ENCODE data around the gene DHX35. TPM values are rescaled to one million over a fixed set of nuclear protein-coding genes. Genes with fewer than 3 reads are reported as not detected.

The DHX35 gene
- total RNA-seq, 3 donors from 2014 or later (not counting 1 experiment from before 2014, with no cell fraction given): 8.8 to 11.4 (median 10.2) TPM

DNA sequence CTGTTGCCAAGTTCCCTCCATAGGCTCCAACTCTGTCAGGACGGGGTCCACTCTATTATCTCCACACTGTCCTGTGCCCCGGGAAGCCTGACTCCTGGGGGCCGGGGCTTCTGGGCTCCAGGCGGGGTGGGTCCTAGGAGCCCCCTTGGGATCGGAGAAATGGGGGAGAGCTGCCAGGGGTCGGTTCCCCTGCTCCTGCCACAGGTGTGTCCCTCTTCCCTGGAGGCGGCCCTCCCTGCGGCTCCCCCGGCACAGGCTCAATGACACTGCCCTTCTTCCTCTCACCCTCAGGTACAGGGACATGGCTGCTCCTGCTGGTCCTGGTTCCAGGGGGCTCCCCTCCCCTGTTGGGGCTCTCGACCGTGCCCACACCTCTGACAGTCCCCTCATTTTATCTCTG lies 110.0 kb downstream of the DHX35 start:
- TF ChIP-seq, protein P1, sequence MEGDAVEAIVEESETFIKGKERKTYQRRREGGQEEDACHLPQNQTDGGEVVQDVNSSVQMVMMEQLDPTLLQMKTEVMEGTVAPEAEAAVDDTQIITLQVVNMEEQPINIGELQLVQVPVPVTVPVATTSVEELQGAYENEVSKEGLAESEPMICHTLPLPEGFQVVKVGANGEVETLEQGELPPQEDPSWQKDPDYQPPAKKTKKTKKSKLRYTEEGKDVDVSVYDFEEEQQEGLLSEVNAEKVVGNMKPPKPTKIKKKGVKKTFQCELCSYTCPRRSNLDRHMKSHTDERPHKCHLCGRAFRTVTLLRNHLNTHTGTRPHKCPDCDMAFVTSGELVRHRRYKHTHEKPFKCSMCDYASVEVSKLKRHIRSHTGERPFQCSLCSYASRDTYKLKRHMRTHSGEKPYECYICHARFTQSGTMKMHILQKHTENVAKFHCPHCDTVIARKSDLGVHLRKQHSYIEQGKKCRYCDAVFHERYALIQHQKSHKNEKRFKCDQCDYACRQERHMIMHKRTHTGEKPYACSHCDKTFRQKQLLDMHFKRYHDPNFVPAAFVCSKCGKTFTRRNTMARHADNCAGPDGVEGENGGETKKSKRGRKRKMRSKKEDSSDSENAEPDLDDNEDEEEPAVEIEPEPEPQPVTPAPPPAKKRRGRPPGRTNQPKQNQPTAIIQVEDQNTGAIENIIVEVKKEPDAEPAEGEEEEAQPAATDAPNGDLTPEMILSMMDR (IDR thresholded peaks at IDR 0.05): no peak
- H3K27me3 Mint-ChIP-seq (ENCODE audit: low read depth in 2 of 2): peaks cover 6 to 41% of the 10 kb centered on the region in 2 donors
- intact Hi-C loops (cut with micrococcal nuclease): no loop called here
- no peaks in the 10 kb centered on the region for H3K4me1 ChIP-seq (ENCODE audit: control insufficient read depth, insufficient read depth, low read length)
- ATAC-seq (peak in 1 of 3 donors; percentile 15), DNase-seq (no peak)
- H3K27me3 ChIP-seq (ENCODE audit: control insufficient read depth, insufficient read depth, low read length): no peaks in the 10 kb centered on the region
- no peak overlapping the region for H3K27ac Mint-ChIP-seq
- peaks cover 4% of the 10 kb centered on the region for H3K9me3 ChIP-seq (ENCODE audit: control insufficient read depth, insufficient read depth, low read length)
- H3K36me3 Mint-ChIP-seq: no peaks in the 10 kb centered on the region
- H3K4me1 Mint-ChIP-seq: no peaks in the 10 kb centered on the region
- H3K27ac ChIP-seq (ENCODE audit: low read length): no peak overlapping the region
- 91% methylated on average over 9 of the region's 11 CpGs for WGBS (ENCODE audit: insufficient coverage)
- H3K4me3 Mint-ChIP-seq: no peak overlapping the region
- H3K36me3 ChIP-seq (ENCODE audit: control insufficient read depth, insufficient read depth, low read length): no peaks in the 10 kb centered on the region
- peaks cover 0 to 4% of the 10 kb centered on the region in 2 donors for H3K9me3 Mint-ChIP-seq
- H3K4me3 ChIP-seq (ENCODE audit: low read length): no peak overlapping the region

DNA sequence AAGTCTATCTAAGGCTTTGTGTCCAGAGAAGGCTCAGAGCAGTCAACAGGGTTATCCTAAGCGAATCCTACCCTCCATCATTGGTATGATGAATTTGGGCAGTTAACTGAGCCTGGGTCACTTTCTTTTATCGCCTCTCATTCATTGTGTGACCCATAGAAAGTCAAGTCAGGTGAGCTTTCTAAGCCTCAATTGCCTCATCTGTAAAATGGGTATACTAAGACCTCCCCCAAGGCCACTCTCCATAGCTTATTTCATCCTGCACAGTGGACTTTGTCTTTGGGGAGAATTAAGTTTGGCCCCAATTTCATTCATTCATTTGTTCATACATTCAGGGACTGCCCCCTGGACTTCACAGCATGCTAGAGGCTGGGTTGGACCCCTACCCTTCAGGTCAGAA lies 110.5 kb downstream of the DHX35 start:
- Mint-ChIP-seq H3K27ac (no peak overlapping the region), H3K36me3 (no peaks in the 10 kb centered on the region), H3K4me3 (no peak overlapping the region), H3K4me1 (peaks cover 2% of the 10 kb centered on the region in 2 donors), H3K9me3 (peaks cover 0 to 4% of the 10 kb centered on the region in 2 donors), H3K27me3 (ENCODE audit: low read depth in 2 of 2) (peaks cover 6 to 41% of the 10 kb centered on the region in 2 donors)
- no peak for DNase-seq
- TF ChIP-seq, protein P1 (IDR thresholded peaks at IDR 0.05): no peak
- WGBS (ENCODE audit: insufficient coverage): 94% methylated on average over 2 of the region's 2 CpGs
- Histone ChIP-seq H3K4me1 (ENCODE audit: control insufficient read depth, insufficient read depth, low read length) (peaks cover 4% of the 10 kb centered on the region), H3K4me3 (ENCODE audit: low read length) (no peak overlapping the region), H3K27ac (ENCODE audit: low read length) (no peak overlapping the region), H3K9me3 (ENCODE audit: control insufficient read depth, insufficient read depth, low read length) (peaks cover 4% of the 10 kb centered on the region), H3K36me3 (ENCODE audit: control insufficient read depth, insufficient read depth, low read length) (no peaks in the 10 kb centered on the region), H3K27me3 (ENCODE audit: control insufficient read depth, insufficient read depth, low read length) (no peaks in the 10 kb centered on the region)
- intact Hi-C loops (cut with micrococcal nuclease): no loop called here
- no peak for ATAC-seq

DNA sequence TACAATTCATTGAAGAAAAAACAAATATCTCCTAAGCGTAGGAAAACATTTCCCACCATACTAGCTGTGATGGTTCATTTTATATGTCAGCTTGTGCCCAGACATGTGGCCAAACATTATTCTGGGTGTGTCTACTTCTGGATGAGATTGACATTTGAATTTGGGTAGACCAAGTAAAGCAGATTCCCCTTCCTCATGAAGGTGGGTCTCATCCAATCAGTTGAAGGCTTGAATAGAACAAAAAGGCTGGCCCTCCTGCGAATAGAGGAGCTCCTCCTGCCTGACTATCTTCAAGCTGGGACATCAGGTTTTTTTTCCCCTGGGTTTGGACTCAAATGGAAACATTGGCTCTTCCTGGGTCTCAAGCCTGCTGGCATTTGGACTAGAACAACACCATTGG lies 113.6 kb downstream of the DHX35 start:
- Histone ChIP-seq H3K4me1 (ENCODE audit: control insufficient read depth, insufficient read depth, low read length) (peaks cover 22% of the 10 kb centered on the region), H3K27ac (ENCODE audit: low read length) (no peak overlapping the region), H3K4me3 (ENCODE audit: low read length) (no peak overlapping the region), H3K27me3 (ENCODE audit: control insufficient read depth, insufficient read depth, low read length) (no peaks in the 10 kb centered on the region), H3K36me3 (ENCODE audit: control insufficient read depth, insufficient read depth, low read length) (no peaks in the 10 kb centered on the region), H3K9me3 (ENCODE audit: control insufficient read depth, insufficient read depth, low read length) (no peaks in the 10 kb centered on the region)
- intact Hi-C loops (cut with micrococcal nuclease): no loop called here
- ATAC-seq: no peak
- WGBS (ENCODE audit: insufficient coverage): 61% methylated on average over 2 of the region's 2 CpGs
- TF ChIP-seq, protein P1 (IDR thresholded peaks at IDR 0.05): no peak
- Mint-ChIP-seq H3K36me3 (no peaks in the 10 kb centered on the region), H3K27ac (no peak overlapping the region), H3K4me1 (peaks cover 17 to 26% of the 10 kb centered on the region in 2 donors), H3K9me3 (no peaks in the 10 kb centered on the region), H3K27me3 (ENCODE audit: low read depth in 2 of 2) (peaks cover 0 to 24% of the 10 kb centered on the region in 2 donors), H3K4me3 (no peak overlapping the region)
- no peak for DNase-seq

DNA sequence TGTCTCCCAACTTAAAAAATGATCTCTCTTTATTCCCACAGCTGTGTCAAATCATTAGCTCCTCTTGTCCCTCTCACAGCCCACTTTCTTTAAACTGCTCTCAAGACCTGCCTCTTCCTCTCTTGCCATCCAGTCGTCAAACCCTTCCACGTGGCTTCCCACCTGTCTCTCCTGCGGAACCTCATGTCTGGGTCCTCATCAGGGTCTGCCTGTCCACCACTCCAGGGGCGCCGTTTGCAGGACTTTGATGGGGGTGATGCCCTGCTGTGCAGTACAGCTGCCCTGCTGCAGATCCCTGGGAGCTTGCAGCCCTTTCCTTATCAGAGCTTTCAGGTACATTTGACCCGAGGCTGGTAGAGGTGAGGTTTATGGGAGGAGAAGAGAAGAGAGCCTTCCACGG lies 114.8 kb downstream of the DHX35 start:
- Histone ChIP-seq H3K9me3 (ENCODE audit: control insufficient read depth, insufficient read depth, low read length) (no peaks in the 10 kb centered on the region), H3K36me3 (ENCODE audit: control insufficient read depth, insufficient read depth, low read length) (no peaks in the 10 kb centered on the region), H3K27me3 (ENCODE audit: control insufficient read depth, insufficient read depth, low read length) (no peaks in the 10 kb centered on the region), H3K27ac (ENCODE audit: low read length) (no peak overlapping the region), H3K4me3 (ENCODE audit: low read length) (no peak overlapping the region), H3K4me1 (ENCODE audit: control insufficient read depth, insufficient read depth, low read length) (peaks cover 22% of the 10 kb centered on the region)
- intact Hi-C loops (cut with micrococcal nuclease): no loop called here
- no peak overlapping the region for H3K4me3 Mint-ChIP-seq
- peaks cover 24 to 33% of the 10 kb centered on the region in 2 donors for H3K4me1 Mint-ChIP-seq
- DNase-seq (no peak), ATAC-seq (no peak)
- H3K27me3 Mint-ChIP-seq (ENCODE audit: low read depth in 2 of 2): peaks cover 0 to 17% of the 10 kb centered on the region in 2 donors
- H3K9me3 Mint-ChIP-seq: no peaks in the 10 kb centered on the region
- WGBS (ENCODE audit: insufficient coverage): 74% methylated on average over 7 of the region's 7 CpGs
- TF ChIP-seq, protein P1 (IDR thresholded peaks at IDR 0.05): no peak
- no peaks in the 10 kb centered on the region for H3K36me3 Mint-ChIP-seq
- no peak overlapping the region for H3K27ac Mint-ChIP-seq

All from natural killer cell (primary cell).